Erythroblast (primary cell): ENCODE measurements around the gene ARHGEF1.
A peak's percentile ranks its signal among the peaks of the same experiment; 100 is the strongest.

ENCODE experiments used
- DNase-seq, 2 experiments: peaks; one replicate each; lab custom pipeline; 2025; lab: John Stamatoyannopoulos, UW
- GATA1 ChIP-seq: IDR thresholded peaks from 2 replicates; pipeline ENCODE4 v1.6.1; 2011; ENCODE audit warnings: low read depth, mild to moderate bottlenecking, control low read depth, low read length, moderate library complexity
- POLR2A ChIP-seq: IDR thresholded peaks from 2 replicates; pipeline ENCODE4 v1.6.1; 2011; ENCODE audit warnings: mild to moderate bottlenecking, low read length

Gene ARHGEF1

DNA sequence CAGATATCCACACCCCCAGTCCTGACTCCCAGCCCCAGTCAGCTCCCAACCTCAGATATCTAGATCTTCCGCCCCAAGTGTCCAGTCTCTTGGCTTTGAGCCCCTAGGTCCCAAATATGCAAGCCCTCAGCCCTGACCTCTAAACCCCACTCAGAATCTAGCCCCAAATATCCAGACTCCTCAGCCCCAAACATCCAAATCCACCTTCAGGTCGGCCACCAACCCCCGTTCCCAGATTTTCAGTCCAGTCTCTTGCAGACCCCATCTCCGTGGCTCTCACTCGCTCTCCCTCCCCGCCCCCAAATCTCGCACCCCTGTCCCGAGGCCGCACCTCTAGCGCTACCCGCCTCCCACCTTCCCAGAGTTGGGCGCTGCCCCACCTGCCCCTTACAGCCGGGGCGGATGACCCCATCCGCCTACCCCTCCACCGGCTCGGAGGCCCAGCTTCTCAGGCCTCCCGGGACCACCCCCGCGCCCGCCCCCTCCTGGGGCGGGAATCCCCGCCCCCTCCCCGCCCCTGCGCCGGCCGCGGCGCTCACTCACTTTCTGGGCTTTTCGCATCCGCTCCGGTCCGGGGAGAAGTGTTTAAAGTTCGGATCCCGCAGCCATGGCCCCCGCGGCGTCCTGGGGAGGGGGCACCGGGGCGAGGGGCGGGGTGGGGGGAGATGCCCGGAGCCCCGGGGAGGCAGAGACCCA, 44.7 kb downstream of the ARHGEF1 start:
- no peak for DNase-seq
- TF ChIP-seq POLR2A (no peak), GATA1 (no peak)

- no peak for DNase-seq
- TF ChIP-seq GATA1, result no peak
- TF ChIP-seq POLR2A, result no peak
Observed at GRCh38 chr19:41928221-41928683, 45.3 kb downstream of the ARHGEF1 start, which contains the start of gene ERFL. TSS of gene ERFL (minus strand) at chr19:41928449. CDS start at chr19:41912919, 15,530 bp downstream.

DNA sequence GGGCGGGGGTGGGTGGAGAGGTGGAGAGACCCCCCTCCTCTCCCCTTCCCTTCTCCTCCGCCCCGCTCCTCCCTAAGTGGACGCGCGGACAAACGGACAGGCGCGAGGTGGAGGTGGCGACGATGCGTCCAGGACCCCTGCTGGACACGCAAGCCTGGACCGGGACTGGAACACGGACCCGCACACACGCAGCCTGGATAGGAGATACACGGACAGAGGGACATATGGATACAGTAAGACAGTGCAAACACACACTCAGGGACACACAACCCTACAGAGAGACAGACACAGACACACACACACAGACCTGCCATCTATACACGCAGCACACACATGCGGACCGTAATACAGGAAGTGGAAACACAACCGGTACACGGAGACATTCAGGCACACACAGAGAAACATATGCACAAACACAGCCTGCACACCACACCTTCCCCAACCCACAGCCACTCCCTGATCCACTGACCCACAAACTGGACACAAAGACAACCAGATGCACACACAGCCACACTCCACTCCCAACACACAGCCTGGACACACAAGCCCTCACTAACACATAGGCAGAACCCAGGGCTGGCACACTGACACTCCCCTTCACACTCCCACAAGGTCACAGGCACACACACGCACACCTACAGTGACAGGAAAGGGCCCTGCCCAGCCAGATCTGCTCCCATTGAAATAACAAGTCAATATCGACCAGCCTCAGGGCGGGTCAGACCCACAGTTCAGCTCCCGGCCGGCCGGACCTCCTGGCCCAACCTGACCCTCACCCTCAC, 46.0 kb downstream of the ARHGEF1 start:
- TF ChIP-seq GATA1 (no peak), POLR2A (no peak)
- DNase-seq, result no peak

GRCh38 chr19:41929536-41930071, 46.6 kb downstream of the ARHGEF1 start:
- no peak for DNase-seq
- TF ChIP-seq GATA1 (no peak), POLR2A (no peak)

- DNase-seq, result no peak
- no peak for TF ChIP-seq GATA1
- TF ChIP-seq POLR2A, result no peak
Observed at GRCh38 chr19:41930322-41930722, 47.3 kb downstream of the ARHGEF1 start.

DNA sequence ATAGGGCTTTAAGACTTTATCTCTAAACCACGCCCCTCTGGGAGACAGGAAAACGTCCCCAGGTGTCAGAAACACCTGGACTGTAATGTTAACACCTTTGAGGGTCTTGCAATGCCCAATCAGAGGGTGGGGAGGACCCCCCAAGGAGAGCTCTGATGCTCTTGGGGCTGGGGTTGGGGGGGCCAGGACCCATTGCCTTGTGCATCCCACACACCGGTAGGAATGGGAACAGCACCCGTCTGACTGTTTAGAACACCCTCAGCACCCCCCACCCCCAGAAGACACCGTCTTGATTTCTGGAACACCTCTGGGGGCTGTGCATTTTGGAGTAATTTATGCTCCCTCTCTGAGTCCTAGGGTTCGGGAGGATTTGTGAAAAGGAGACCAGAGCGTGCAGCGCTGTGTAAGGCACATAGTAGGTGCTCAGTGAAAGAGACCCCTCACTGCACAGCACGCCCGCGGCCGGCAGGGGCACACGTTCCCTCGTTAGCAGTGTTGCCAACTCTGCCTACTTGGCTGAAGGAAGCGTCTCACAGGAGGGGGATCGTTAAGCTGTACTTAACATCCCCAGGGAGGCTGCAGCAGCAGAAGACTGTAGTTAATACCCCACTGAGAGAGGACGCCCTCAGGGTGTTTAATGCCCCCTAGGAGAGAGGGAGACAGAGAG, 48.1 kb downstream of the ARHGEF1 start:
- no peak for DNase-seq
- no peak for TF ChIP-seq GATA1
- no peak for TF ChIP-seq POLR2A

DNA sequence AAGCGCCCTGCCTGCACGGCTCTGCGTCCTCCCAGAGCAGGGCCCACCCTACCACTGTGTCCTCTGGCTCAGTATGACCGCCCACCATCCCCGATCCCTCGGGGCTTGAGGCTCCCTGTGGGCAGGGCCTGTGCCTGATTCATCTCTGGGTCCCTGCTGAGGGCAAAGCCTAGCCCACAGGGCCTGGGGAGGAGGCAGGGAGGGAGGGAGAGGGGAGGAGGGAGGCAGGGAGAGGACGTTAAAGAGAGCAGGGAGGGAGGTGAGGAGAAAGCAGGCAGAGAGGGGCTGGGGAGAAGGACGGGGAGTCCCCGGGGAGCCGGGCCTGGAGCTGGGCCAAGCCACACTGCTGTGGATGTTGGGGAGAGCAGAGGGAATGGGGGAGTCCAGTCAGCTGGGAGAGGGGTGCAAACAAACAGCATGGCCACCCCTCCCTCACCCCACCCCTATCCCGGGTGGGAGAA, 49.3 kb downstream of the ARHGEF1 start:
- DNase-seq, result no peak
- no peak for TF ChIP-seq GATA1
- no peak for TF ChIP-seq POLR2A

DNA sequence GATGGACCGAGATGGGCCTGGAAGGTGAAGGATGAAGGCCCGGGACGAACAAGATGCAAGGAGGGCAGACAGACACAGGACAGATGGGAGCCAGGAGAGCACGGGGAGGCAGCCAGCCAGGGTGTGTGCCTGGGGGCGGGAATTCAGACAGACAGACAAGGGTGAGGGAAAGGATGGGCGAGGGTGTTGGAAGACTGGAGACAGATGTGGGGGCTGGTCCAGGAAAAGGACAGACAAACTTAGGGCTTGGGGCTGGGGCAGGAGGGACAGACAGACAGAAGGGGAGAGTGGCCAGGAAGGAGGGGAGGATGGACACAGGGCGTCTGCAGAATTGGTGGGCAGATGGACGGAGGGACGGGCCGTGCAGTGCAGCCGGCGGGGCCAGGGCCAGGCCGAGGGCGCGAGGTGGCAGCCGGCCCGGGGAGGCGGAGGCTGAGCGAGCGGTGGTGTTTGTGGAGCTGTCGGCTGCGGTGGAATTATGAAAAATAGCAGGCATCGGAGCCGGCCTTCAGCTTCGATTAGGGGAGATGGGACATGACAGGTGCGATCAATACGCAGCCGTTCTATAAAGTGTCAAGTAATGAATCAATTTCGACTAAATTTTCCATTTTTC, 49.8 kb downstream of the ARHGEF1 start:
- no peak for DNase-seq

GRCh38 chr19:41933693-41934426, 50.9 kb downstream of the ARHGEF1 start:
- no peak for DNase-seq
- TF ChIP-seq GATA1 (no peak), POLR2A (no peak)

More for the DNA sequence above, 49.8 kb downstream of the ARHGEF1 start:
- TF ChIP-seq GATA1, result no peak
- no peak for TF ChIP-seq POLR2A

GRCh38 chr19:41934849-41935374, 51.9 kb downstream of the ARHGEF1 start:
- DNase-seq, result peak; percentile 52 to 73
- TF ChIP-seq GATA1 (no peak), POLR2A (no peak)

DNA sequence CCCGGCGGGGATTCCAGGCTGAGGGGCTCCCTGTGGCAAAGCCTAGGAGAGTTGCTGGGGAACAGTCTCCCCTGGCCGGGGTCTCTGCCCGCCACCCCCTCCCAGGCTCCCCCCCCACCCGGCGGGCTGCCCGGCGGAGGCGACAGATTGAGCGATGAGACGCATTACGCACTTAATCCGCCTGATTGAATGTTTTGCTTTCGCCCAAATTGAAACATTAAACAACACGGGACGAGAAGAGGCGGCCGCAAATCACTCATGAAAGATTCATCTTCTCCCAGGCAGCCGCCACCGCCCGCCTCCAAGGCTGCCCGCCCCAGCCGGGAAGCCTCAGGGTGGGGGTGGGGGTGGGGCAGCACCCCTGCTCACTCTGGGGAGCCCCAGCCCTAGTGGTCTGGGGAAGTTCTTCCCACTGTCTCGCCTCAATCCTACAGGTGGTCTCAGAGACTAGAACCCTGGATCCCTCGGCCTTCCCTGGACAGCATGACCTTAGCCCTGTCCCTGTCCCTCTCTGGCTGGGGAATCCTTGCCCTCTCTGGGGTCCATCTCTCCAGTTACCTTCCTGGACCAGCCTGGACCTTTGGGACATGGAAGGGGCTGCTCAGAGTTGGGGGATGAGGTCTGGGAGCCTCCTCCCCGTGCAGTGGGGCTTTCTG, 52.9 kb downstream of the ARHGEF1 start:
- no peak for DNase-seq
- TF ChIP-seq POLR2A, result no peak
- no peak for TF ChIP-seq GATA1

DNA sequence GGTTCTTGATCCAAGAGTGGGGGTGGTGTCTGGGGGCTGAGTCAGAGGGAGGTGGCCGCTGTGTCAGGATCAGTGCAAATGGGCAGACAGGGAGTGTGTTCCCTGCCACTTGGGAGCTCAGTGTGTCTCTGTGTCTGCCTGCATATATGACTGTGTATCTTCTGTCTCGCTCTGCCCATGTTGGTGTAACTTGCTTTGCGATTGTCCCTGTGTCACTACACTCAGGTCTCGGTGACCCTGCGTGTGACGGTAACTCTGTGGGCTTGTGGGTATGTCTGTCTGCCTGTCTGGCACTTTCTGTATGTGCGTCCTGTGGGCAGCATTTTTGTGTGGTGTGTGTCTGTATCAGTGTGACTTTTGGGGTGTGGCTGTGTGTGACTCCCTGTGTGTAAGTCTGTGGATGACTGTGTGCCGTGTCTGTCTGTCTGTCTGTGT, 53.4 kb downstream of the ARHGEF1 start:
- TF ChIP-seq POLR2A (no peak), GATA1 (no peak)
- DNase-seq, result no peak
